ENCODE measurements around the gene PPP3CA. TPM values are rescaled to one million over a fixed set of nuclear protein-coding genes. Genes with fewer than 3 reads are reported as not detected.
A peak's percentile ranks its signal among the peaks of the same experiment; 100 is the strongest.

PPP3CA gene
- total RNA-seq, 1 experiment from 2014 or later = 129 TPM

- Histone ChIP-seq H3K36me3 (ENCODE audit: insufficient read depth, low read length, poor library complexity, severe bottlenecking) (no peaks in the 10 kb centered on the region), H3K27me3 (replicated peaks; ENCODE audit: insufficient read depth, low read depth, low read length, poor library complexity) (no peaks in the 10 kb centered on the region), H3K9me3 (ENCODE audit: low read depth, low read length, poor library complexity, severe bottlenecking) (no peaks in the 10 kb centered on the region), H3K4me3 (ENCODE audit: low read depth, low read length, poor library complexity, severe bottlenecking) (no peak overlapping the region), H3K4me1 (ENCODE audit: insufficient read depth, low read length, poor library complexity, severe bottlenecking) (peaks cover 33% of the 10 kb centered on the region), H3K27ac (ENCODE audit: low read depth, low read length, poor library complexity, severe bottlenecking) (no peak overlapping the region)
- CTCF ChIA-PET = no interaction called here
- BruUV-seq (replicated peaks) = no TSS peak
- TF ChIP-seq EZH2 (IDR thresholded peaks at IDR 0.05; ENCODE audit: borderline replicate concordance, low read depth, low read length, poor library complexity, severe bottlenecking) (no peak), CTCF (conservative IDR thresholded peaks at IDR 0.05; ENCODE audit: low read depth, low read length) (no peak)
- POLR2A ChIA-PET (ENCODE audit: low non-redundant PET) = no interaction called here
- intact Hi-C loops (cut with micrococcal nuclease; ENCODE audit: unreplicated experiment) = no loop called here
- no peak for DNase-seq (ENCODE audit: low spot score)
Measured at GRCh38 chr4:101128473-101128872, 218.9 kb downstream of the PPP3CA start.

GRCh38 chr4:101127176-101127790 lies 220.0 kb downstream of the PPP3CA start:
- Histone ChIP-seq H3K9me3 (ENCODE audit: low read depth, low read length, poor library complexity, severe bottlenecking) (no peaks in the 10 kb centered on the region), H3K4me3 (ENCODE audit: low read depth, low read length, poor library complexity, severe bottlenecking) (no peak overlapping the region), H3K27me3 (replicated peaks; ENCODE audit: insufficient read depth, low read depth, low read length, poor library complexity) (no peaks in the 10 kb centered on the region), H3K36me3 (ENCODE audit: insufficient read depth, low read length, poor library complexity, severe bottlenecking) (no peaks in the 10 kb centered on the region), H3K27ac (ENCODE audit: low read depth, low read length, poor library complexity, severe bottlenecking) (peak overlapping the region; percentile 14), H3K4me1 (ENCODE audit: insufficient read depth, low read length, poor library complexity, severe bottlenecking) (peaks cover 33% of the 10 kb centered on the region)
- TF ChIP-seq CTCF (conservative IDR thresholded peaks at IDR 0.05; ENCODE audit: low read depth, low read length) (no peak), EZH2 (IDR thresholded peaks at IDR 0.05; ENCODE audit: borderline replicate concordance, low read depth, low read length, poor library complexity, severe bottlenecking) (no peak)
- BruUV-seq (replicated peaks) = no TSS peak
- CTCF ChIA-PET = no interaction called here
- intact Hi-C loops (cut with micrococcal nuclease; ENCODE audit: unreplicated experiment) = no loop called here
- DNase-seq (ENCODE audit: low spot score) = peak; percentile 73
- POLR2A ChIA-PET (ENCODE audit: low non-redundant PET) = interaction anchor here (0.6 kb wide), 1 partner anchor 25 kb away, joined by 5 read pairs; no protein-coding TSS in a partner anchor

GRCh38 chr4:101126059-101126458 lies 221.3 kb downstream of the PPP3CA start:
- no TSS peak for BruUV-seq (replicated peaks)

More at GRCh38 chr4:101126059-101126458, 221.3 kb downstream of the PPP3CA start:
- Histone ChIP-seq H3K36me3 (ENCODE audit: insufficient read depth, low read length, poor library complexity, severe bottlenecking) (no peaks in the 10 kb centered on the region), H3K27me3 (replicated peaks; ENCODE audit: insufficient read depth, low read depth, low read length, poor library complexity) (no peaks in the 10 kb centered on the region), H3K4me1 (ENCODE audit: insufficient read depth, low read length, poor library complexity, severe bottlenecking) (peaks cover 33% of the 10 kb centered on the region), H3K27ac (ENCODE audit: low read depth, low read length, poor library complexity, severe bottlenecking) (peak overlapping the region; percentile 14), H3K4me3 (ENCODE audit: low read depth, low read length, poor library complexity, severe bottlenecking) (no peak overlapping the region), H3K9me3 (ENCODE audit: low read depth, low read length, poor library complexity, severe bottlenecking) (no peaks in the 10 kb centered on the region)
- peak; percentile 62 for DNase-seq (ENCODE audit: low spot score)
- intact Hi-C loops (cut with micrococcal nuclease; ENCODE audit: unreplicated experiment) = no loop called here
- TF ChIP-seq CTCF (conservative IDR thresholded peaks at IDR 0.05; ENCODE audit: low read depth, low read length) (no peak), EZH2 (IDR thresholded peaks at IDR 0.05; ENCODE audit: borderline replicate concordance, low read depth, low read length, poor library complexity, severe bottlenecking) (no peak)
- ChIA-PET POLR2A (ENCODE audit: low non-redundant PET) (no interaction called here), CTCF (no interaction called here)

All from A673 (cell line).